Upper lobe of left lung (tissue), 6 donors: ENCODE results near the gene ATP1A4. TPM values are rescaled to one million over a fixed set of nuclear protein-coding genes. Genes with fewer than 3 reads are reported as not detected.

Experiments
- ATAC-seq, 2 donors: fragments of 200-7000 bp; cut with Tn5 transposase; one replicate each; pipeline ENCODE4 v1.9.1; 2022; ENCODE audit warnings: mild to moderate bottlenecking in 2 of 2, moderate library complexity in 2 of 2; ENCODE audit not compliant: low FRiP score in 2 of 2
- DNase-seq, 2 donors: peaks; one replicate each; pipeline ENCODE4 v3.0.0-alpha.2; 2019 to 2020
- H3K27ac ChIP-seq, 4 donors: fragments of 200-600 bp; sonication (generic); one replicate each; pipeline ENCODE4 v1.5.1; 2016 to 2019
- H3K27me3 ChIP-seq, 4 donors: fragments of 200-600 bp; sonication (generic); one replicate each; pipeline ENCODE4 v1.5.1; 2017 to 2019
- H3K36me3 ChIP-seq, 4 donors: fragments of 200-600 bp; sonication (generic); one replicate each; pipeline ENCODE4 v1.5.1; 2016 to 2019
- H3K4me1 ChIP-seq, 4 donors: fragments of 200-600 bp; sonication (generic); one replicate each; pipeline ENCODE4 v1.5.1; 2018 to 2019
- H3K4me3 ChIP-seq, 4 donors: fragments of 200-600 bp; sonication (generic); one replicate each; pipeline ENCODE4 v1.5.1; 2017 to 2019; ENCODE audit warnings: mild to moderate bottlenecking in 2 of 4, moderate library complexity in 1 of 4
- H3K9me3 ChIP-seq, 4 donors: fragments of 200-600 bp; sonication (generic); one replicate each; pipeline ENCODE4 v1.5.1; 2018 to 2019
- EP300 ChIP-seq, 4 donors: sonication (generic); formaldehyde crosslinking; IDR thresholded peaks; one replicate each; pipeline ENCODE4 v1.5.1; 2017; ENCODE audit warnings: antibody characterized with exemption in 4 of 4, control low read depth in 2 of 4
- POLR2A ChIP-seq, 4 donors: fragments of 450-650 bp; IDR thresholded peaks; one replicate each; pipeline ENCODE4 v1.5.1; 2016 to 2017; ENCODE audit warnings: antibody characterized with exemption in 4 of 4, mild to moderate bottlenecking in 2 of 4
- POLR2AphosphoS5 ChIP-seq, 2 donors: sonication (generic); formaldehyde crosslinking; IDR thresholded peaks; one replicate each; pipeline ENCODE4 v1.5.1; 2017; ENCODE audit warnings: antibody characterized with exemption in 2 of 2
- WGBS, 2 donors: methylation state at CpG; one replicate each; pipeline ENCODE4 v1.1.5; 2017 to 2018; 5-methylcytosine and 5-hydroxymethylcytosine counted together
- total RNA-seq, 6 donors: library from RNA; depleted of rRNA in 4 of 6; stranded (reverse); fragments of >200 nt in 4 of 6; gene quantifications; one replicate each; pipeline versions ENCODE4 v1.1.0 to v1.2.1, GENCODE V29; 2016 to 2021
- TF ChIP-seq, protein P1 (sequence below), 6 experiments: fragments of 450-650 bp in 4 of 6; fragments of 200-600 bp in 2 of 6; sonication (generic) in 2 of 6; IDR thresholded peaks; one replicate each; pipeline ENCODE4 v1.5.1; 2016 to 2019; ENCODE audit warnings: antibody characterized with exemption in 6 of 6
- donor health status: DM: no; HTN: no; CAD: no; lungs with moderate emphysema.
- donor health status: DM: no; HTN: yes; CAD: no; lungs with severe emphysema.

ATP1A4 gene
- total RNA-seq, 6 donors from 2014 or later: 0.52 to 0.61 TPM; not detected in 4

DNA sequence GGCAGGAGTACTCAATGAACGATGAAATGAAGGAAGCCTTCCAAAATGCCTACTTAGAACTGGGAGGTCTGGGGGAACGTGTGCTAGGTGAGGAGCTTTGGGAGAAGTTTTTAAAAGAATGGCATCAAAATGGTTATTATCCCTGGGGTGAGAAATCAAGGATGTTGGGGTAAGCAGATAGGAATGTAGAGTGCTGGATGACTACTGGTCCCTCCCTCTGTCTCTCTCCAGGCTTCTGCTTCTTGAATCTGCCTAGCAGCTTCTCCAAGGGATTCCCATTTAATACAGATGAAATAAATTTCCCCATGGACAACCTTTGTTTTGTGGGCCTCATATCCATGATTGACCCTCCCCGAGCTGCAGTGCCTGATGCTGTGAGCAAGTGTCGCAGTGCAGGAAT is 20.0 kb downstream of the ATP1A4 start:
- H3K9me3 ChIP-seq: no peaks in the 10 kb centered on the region
- 88 to 95% methylated on average over 4 of the region's 4 CpGs for WGBS, 2 donors
- no peaks in the 10 kb centered on the region for H3K27me3 ChIP-seq
- DNase-seq (no peak), ATAC-seq (no peak)
- no peak overlapping the region for H3K27ac ChIP-seq
- no peaks in the 10 kb centered on the region for H3K36me3 ChIP-seq
- TF ChIP-seq, protein P1, sequence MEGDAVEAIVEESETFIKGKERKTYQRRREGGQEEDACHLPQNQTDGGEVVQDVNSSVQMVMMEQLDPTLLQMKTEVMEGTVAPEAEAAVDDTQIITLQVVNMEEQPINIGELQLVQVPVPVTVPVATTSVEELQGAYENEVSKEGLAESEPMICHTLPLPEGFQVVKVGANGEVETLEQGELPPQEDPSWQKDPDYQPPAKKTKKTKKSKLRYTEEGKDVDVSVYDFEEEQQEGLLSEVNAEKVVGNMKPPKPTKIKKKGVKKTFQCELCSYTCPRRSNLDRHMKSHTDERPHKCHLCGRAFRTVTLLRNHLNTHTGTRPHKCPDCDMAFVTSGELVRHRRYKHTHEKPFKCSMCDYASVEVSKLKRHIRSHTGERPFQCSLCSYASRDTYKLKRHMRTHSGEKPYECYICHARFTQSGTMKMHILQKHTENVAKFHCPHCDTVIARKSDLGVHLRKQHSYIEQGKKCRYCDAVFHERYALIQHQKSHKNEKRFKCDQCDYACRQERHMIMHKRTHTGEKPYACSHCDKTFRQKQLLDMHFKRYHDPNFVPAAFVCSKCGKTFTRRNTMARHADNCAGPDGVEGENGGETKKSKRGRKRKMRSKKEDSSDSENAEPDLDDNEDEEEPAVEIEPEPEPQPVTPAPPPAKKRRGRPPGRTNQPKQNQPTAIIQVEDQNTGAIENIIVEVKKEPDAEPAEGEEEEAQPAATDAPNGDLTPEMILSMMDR (IDR thresholded peaks at IDR 0.05): no peak
- no peak for TF ChIP-seq EP300 (IDR thresholded peaks at IDR 0.05)
- no peak for TF ChIP-seq POLR2AphosphoS5 (IDR thresholded peaks at IDR 0.05)
- TF ChIP-seq POLR2A (IDR thresholded peaks at IDR 0.05): no peak
- H3K4me3 ChIP-seq: no peak overlapping the region
- no peaks in the 10 kb centered on the region for H3K4me1 ChIP-seq

GRCh38 chr1:160171980-160172379 is 20.6 kb downstream of the ATP1A4 start:
- no peak overlapping the region for H3K27ac ChIP-seq
- no peak for ATAC-seq
- no peaks in the 10 kb centered on the region for H3K27me3 ChIP-seq
- H3K4me3 ChIP-seq: no peak overlapping the region
- 69 to 74% methylated on average over 9 of the region's 9 CpGs for WGBS, 2 donors
- no peaks in the 10 kb centered on the region for H3K4me1 ChIP-seq
- DNase-seq: no peak
- H3K9me3 ChIP-seq: no peaks in the 10 kb centered on the region
- H3K36me3 ChIP-seq: no peaks in the 10 kb centered on the region
- TF ChIP-seq, protein P1 (IDR thresholded peaks at IDR 0.05): no peak
- TF ChIP-seq POLR2AphosphoS5 (IDR thresholded peaks at IDR 0.05): no peak
- TF ChIP-seq EP300 (IDR thresholded peaks at IDR 0.05): no peak
- no peak for TF ChIP-seq POLR2A (IDR thresholded peaks at IDR 0.05)

- H3K4me1 ChIP-seq: no peaks in the 10 kb centered on the region
- no peaks in the 10 kb centered on the region for H3K27me3 ChIP-seq
- H3K36me3 ChIP-seq: no peaks in the 10 kb centered on the region
- TF ChIP-seq, protein P1 (IDR thresholded peaks at IDR 0.05): no peak
- TF ChIP-seq POLR2AphosphoS5 (IDR thresholded peaks at IDR 0.05) (no peak), POLR2A (IDR thresholded peaks at IDR 0.05) (no peak), EP300 (IDR thresholded peaks at IDR 0.05) (no peak)
- H3K9me3 ChIP-seq: no peaks in the 10 kb centered on the region
- ATAC-seq (no peak), DNase-seq (no peak)
- no peak overlapping the region for H3K27ac ChIP-seq
- no peak overlapping the region for H3K4me3 ChIP-seq
- WGBS, 2 donors: 83 to 92% methylated on average over 2 of the region's 2 CpGs
These were observed 25.8 kb downstream of the ATP1A4 start for GRCh38 chr1:160177231-160177630.

DNA sequence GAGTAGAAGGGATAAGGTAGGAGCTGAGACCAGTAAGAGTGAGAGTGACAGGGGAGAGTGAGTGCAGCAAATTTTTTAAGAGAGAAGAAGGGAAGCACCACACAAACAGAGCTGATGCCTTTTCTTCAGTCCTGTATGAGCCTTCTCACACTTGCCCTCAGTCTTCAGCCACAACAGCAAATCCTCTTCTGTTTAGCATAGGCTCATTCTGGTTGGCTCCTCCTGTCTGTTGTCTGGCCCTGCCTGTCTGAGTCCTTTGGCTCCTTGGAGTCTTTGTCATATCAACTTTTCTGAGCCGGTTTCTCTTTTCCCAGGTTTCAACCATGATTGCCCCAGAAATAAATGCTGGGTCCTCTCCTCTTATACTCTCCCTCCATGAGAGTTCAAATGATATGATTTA is 26.3 kb downstream of the ATP1A4 start:
- DNase-seq (no peak), ATAC-seq (no peak)
- Histone ChIP-seq H3K36me3 (no peaks in the 10 kb centered on the region), H3K4me1 (no peaks in the 10 kb centered on the region), H3K4me3 (no peak overlapping the region), H3K9me3 (no peaks in the 10 kb centered on the region), H3K27me3 (no peaks in the 10 kb centered on the region), H3K27ac (no peak overlapping the region)
- no peak for TF ChIP-seq POLR2AphosphoS5 (IDR thresholded peaks at IDR 0.05)
- TF ChIP-seq, protein P1 (IDR thresholded peaks at IDR 0.05): no peak
- TF ChIP-seq POLR2A (IDR thresholded peaks at IDR 0.05): no peak
- no peak for TF ChIP-seq EP300 (IDR thresholded peaks at IDR 0.05)
- WGBS, 2 donors: 88 to 100% methylated on average over 1 of the region's 1 CpG

- H3K4me3 ChIP-seq: no peak overlapping the region
- DNase-seq: no peak
- H3K36me3 ChIP-seq: no peaks in the 10 kb centered on the region
- H3K9me3 ChIP-seq: no peaks in the 10 kb centered on the region
- no peak for ATAC-seq
- H3K4me1 ChIP-seq: no peaks in the 10 kb centered on the region
- TF ChIP-seq EP300 (IDR thresholded peaks at IDR 0.05) (no peak), POLR2A (IDR thresholded peaks at IDR 0.05) (no peak), POLR2AphosphoS5 (IDR thresholded peaks at IDR 0.05) (no peak)
- TF ChIP-seq, protein P1 (IDR thresholded peaks at IDR 0.05): no peak
- 83 to 95% methylated on average over 2 of the region's 2 CpGs for WGBS, 2 donors
- H3K27me3 ChIP-seq: no peaks in the 10 kb centered on the region
- no peak overlapping the region for H3K27ac ChIP-seq
These were observed 27.3 kb downstream of the ATP1A4 start for GRCh38 chr1:160178731-160179130.
